ENCODE results near the gene TRMT1L. TPM values are rescaled to one million over a fixed set of nuclear protein-coding genes. Genes with fewer than 3 reads are reported as not detected.

Gene TRMT1L
- total and polyA plus RNA-seq, 2 donors (not counting 1 experiment from before 2014, with no cell fraction given) = 19.4 to 26.4 TPM

- TF ChIP-seq EZH2 (IDR thresholded peaks at IDR 0.05; ENCODE audit: low read length, missing control alignments) = no peak
- TF ChIP-seq CTCF (conservative IDR thresholded peaks at IDR 0.05 in 1 of 2, IDR thresholded peaks at IDR 0.05 in 1 of 2; ENCODE audit: low read depth in 1 of 2, low read length in 2 of 2) = no peak
- no peak overlapping the region for H3K9ac ChIP-seq (ENCODE audit: insufficient read depth, low read length)
- no peaks in the 10 kb centered on the region for H3K27me3 ChIP-seq (ENCODE audit: control insufficient read depth, insufficient read depth, low read length)
- no peak overlapping the region for H2AFZ ChIP-seq (ENCODE audit: low read length)
- no peaks in the 10 kb centered on the region for H3K9me3 ChIP-seq (ENCODE audit: control insufficient read depth, insufficient read depth, low read depth, low read length)
- no peaks in the 10 kb centered on the region for H3K79me2 ChIP-seq (ENCODE audit: control insufficient read depth, insufficient read depth, low read length)
- DNase-seq (ENCODE audit: low read depth in 2 of 2) = peak in 1 of 2 donors; percentile 14
- no peaks in the 10 kb centered on the region for H4K20me1 ChIP-seq (ENCODE audit: control insufficient read depth, extremely low read depth, insufficient read depth, low read length)
- no peak overlapping the region for H3K4me2 ChIP-seq (ENCODE audit: extremely low read depth, insufficient read depth, low read length)
- H3K4me1 ChIP-seq (ENCODE audit: control insufficient read depth, extremely low read depth, insufficient read depth, low read length) = no peaks in the 10 kb centered on the region
- H3K4me3 ChIP-seq (replicated peaks in 1 of 4; ENCODE audit: control extremely low read depth in 1 of 4, insufficient read depth in 1 of 4, low read depth in 3 of 4, low read length in 4 of 4) = no peak overlapping the region
- H3K27ac ChIP-seq (ENCODE audit: insufficient read depth, low read length) = no peak overlapping the region
- no peaks in the 10 kb centered on the region for H3K36me3 ChIP-seq (ENCODE audit: control insufficient read depth, insufficient read depth, low read length)
Observed at GRCh38 chr1:185105121-185105520, 51.6 kb downstream of the TRMT1L start.

- Histone ChIP-seq H3K4me3 (replicated peaks in 1 of 4; ENCODE audit: control extremely low read depth in 1 of 4, insufficient read depth in 1 of 4, low read depth in 3 of 4, low read length in 4 of 4) (no peak overlapping the region), H4K20me1 (ENCODE audit: control insufficient read depth, extremely low read depth, insufficient read depth, low read length) (no peaks in the 10 kb centered on the region), H3K27me3 (ENCODE audit: control insufficient read depth, insufficient read depth, low read length) (no peaks in the 10 kb centered on the region), H3K4me1 (ENCODE audit: control insufficient read depth, extremely low read depth, insufficient read depth, low read length) (no peaks in the 10 kb centered on the region), H2AFZ (ENCODE audit: low read length) (no peak overlapping the region), H3K27ac (ENCODE audit: insufficient read depth, low read length) (no peak overlapping the region), H3K9me3 (ENCODE audit: control insufficient read depth, insufficient read depth, low read depth, low read length) (no peaks in the 10 kb centered on the region), H3K36me3 (ENCODE audit: control insufficient read depth, insufficient read depth, low read length) (no peaks in the 10 kb centered on the region), H3K4me2 (ENCODE audit: extremely low read depth, insufficient read depth, low read length) (no peak overlapping the region), H3K9ac (ENCODE audit: insufficient read depth, low read length) (no peak overlapping the region), H3K79me2 (ENCODE audit: control insufficient read depth, insufficient read depth, low read length) (no peaks in the 10 kb centered on the region)
- DNase-seq (ENCODE audit: low read depth in 2 of 2) = no peak
- TF ChIP-seq EZH2 (IDR thresholded peaks at IDR 0.05; ENCODE audit: low read length, missing control alignments) = no peak
- TF ChIP-seq CTCF (conservative IDR thresholded peaks at IDR 0.05 in 1 of 2, IDR thresholded peaks at IDR 0.05 in 1 of 2; ENCODE audit: low read depth in 1 of 2, low read length in 2 of 2) = no peak
Observed at GRCh38 chr1:185104083-185104482, 52.7 kb downstream of the TRMT1L start.

- Histone ChIP-seq H3K4me3 (replicated peaks in 1 of 4; ENCODE audit: control extremely low read depth in 1 of 4, insufficient read depth in 1 of 4, low read depth in 3 of 4, low read length in 4 of 4) (no peak overlapping the region), H3K9ac (ENCODE audit: insufficient read depth, low read length) (no peak overlapping the region), H3K79me2 (ENCODE audit: control insufficient read depth, insufficient read depth, low read length) (no peaks in the 10 kb centered on the region), H3K27me3 (ENCODE audit: control insufficient read depth, insufficient read depth, low read length) (no peaks in the 10 kb centered on the region), H3K4me1 (ENCODE audit: control insufficient read depth, extremely low read depth, insufficient read depth, low read length) (no peaks in the 10 kb centered on the region), H3K9me3 (ENCODE audit: control insufficient read depth, insufficient read depth, low read depth, low read length) (no peaks in the 10 kb centered on the region), H4K20me1 (ENCODE audit: control insufficient read depth, extremely low read depth, insufficient read depth, low read length) (no peaks in the 10 kb centered on the region), H3K4me2 (ENCODE audit: extremely low read depth, insufficient read depth, low read length) (no peak overlapping the region), H3K36me3 (ENCODE audit: control insufficient read depth, insufficient read depth, low read length) (peaks cover 1% of the 10 kb centered on the region), H3K27ac (ENCODE audit: insufficient read depth, low read length) (no peak overlapping the region), H2AFZ (ENCODE audit: low read length) (no peak overlapping the region)
- peak in 1 of 2 donors; percentile 33 for DNase-seq (ENCODE audit: low read depth in 2 of 2)
- TF ChIP-seq CTCF (conservative IDR thresholded peaks at IDR 0.05 in 1 of 2, IDR thresholded peaks at IDR 0.05 in 1 of 2; ENCODE audit: low read depth in 1 of 2, low read length in 2 of 2) (no peak), EZH2 (IDR thresholded peaks at IDR 0.05; ENCODE audit: low read length, missing control alignments) (no peak)
Observed at GRCh38 chr1:185096531-185096930, 60.2 kb downstream of the TRMT1L start.
